ENCODE measurements around the gene PPP2R2C.

Gene PPP2R2C

GRCh38 chr4:6324461-6324998 lies 147.9 kb downstream of the PPP2R2C start:
- no peak for DNase-seq

GRCh38 chr4:6322761-6323566 lies 149.4 kb downstream of the PPP2R2C start:
- DNase-seq = no peak

DNA sequence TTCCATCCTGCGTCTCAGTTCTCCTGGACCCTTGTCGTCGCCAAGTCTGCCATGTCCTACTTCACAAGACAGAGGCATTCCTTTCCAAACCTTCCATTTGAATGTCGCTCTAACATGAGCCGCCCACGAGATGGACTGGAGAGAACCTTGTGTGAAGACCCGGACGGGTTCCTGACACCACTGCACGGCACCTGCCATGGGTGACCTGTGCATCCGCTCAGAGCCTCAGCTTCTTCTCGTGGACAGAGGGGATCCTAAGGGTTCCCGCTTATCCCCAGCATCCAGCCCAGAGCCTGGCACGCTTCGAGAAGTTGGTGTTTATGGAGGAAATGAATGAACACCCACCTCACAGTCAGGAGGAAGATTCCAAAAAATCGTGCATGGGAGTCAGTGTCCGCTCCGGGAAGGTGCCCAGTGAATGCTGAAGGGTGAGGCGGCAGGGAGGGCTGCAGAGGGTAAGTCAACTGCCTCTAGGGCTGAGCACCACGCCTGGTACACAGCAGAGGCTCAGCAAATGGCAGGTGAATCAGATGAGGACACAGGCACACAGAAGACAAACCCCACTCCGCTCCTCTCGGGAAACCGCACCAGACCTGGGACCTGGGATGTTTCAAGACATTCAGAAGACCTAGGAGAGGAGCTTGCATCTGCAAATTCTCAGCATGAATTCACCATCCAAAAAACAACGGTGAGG lies 150.2 kb downstream of the PPP2R2C start:
- DNase-seq = no peak

- DNase-seq = no peak
These were observed 151.1 kb downstream of the PPP2R2C start for GRCh38 chr4:6321361-6321760.

DNA sequence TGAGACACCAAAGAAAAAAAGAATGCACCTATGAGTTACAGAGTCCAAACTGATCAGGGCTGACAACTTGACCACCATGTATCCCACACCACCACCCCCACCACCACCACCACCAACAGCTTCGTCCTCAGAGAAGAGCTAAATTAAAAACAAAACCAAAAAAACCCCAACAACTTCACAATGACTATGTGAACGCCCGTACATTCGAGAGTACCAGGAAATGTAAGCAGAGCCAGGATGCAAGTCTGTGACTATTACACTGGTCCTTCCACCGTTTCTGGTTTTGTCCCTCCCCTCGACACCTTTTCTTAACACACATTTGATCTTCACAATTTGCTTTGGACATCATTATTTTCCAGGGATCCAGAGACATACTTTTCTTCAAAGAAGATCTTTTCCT lies 151.8 kb downstream of the PPP2R2C start:
- DNase-seq = no peak

- no peak for DNase-seq
These were observed 152.8 kb downstream of the PPP2R2C start for GRCh38 chr4:6319530-6320150.

GRCh38 chr4:6318206-6318605 lies 154.2 kb downstream of the PPP2R2C start:
- DNase-seq = no peak

- no peak for DNase-seq
These were observed 155.9 kb downstream of the PPP2R2C start for GRCh38 chr4:6316461-6317003.

GRCh38 chr4:6313216-6313615 lies 159.2 kb downstream of the PPP2R2C start:
- DNase-seq = no peak

DNA sequence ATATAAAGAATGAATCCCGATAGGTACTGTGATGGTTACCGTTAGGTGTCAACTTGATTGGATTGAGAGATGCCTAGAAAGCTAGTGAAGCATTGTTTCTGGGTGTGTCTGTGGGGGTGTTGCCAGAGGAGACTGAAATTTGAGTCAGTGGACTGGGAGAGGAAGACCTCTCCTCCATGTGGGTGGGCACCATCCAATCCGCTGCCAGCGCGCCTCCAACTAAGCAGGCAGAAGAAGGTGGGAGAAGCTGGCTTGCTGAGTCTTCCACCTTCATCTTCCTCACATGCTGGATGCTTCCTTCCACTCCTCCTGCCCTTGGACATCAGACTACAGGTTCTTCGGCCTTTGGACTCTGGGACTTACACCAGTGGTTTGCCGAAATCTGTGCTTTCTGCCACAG lies 162.6 kb downstream of the PPP2R2C start:
- no peak for DNase-seq

DNA sequence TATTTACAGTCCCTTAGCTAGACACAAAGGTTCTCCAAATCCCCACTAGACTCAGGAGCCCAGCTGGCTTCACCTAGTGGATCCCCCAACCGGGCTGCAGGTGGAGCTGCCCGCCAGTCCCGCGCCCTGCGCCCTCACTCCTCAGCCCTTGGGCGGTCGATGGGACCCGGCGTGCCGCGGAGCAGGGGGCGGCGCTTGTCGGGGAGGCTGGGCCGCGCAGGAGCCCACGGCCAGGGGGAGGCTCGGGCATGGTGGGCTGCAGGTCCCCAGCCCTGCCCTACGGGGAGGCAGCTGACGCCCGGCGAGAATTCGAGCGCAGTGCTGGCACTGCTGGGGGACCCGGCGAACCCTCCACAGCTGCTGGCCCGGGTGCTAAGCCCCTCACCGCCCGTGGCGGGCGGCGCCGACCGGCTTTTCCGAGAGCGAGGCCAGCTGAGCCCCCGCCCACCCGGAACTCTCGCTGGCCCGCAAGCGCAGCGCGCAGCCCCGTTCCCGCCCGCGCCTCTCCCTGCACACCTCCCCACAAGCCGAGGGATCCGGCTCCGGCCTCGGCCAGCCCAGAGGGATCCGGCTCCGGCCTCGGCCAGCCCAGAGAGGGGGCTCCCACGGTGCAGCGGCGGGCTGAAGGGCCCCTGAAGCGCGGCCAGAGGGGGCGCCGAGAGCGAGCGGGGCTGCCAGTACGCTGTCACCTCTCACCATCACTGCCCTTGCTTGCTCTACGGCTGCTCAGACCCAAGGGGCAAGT lies 163.3 kb downstream of the PPP2R2C start:
- no peak for DNase-seq

- no peak for DNase-seq
These were observed 164.5 kb downstream of the PPP2R2C start for GRCh38 chr4:6307891-6308290.

DNA sequence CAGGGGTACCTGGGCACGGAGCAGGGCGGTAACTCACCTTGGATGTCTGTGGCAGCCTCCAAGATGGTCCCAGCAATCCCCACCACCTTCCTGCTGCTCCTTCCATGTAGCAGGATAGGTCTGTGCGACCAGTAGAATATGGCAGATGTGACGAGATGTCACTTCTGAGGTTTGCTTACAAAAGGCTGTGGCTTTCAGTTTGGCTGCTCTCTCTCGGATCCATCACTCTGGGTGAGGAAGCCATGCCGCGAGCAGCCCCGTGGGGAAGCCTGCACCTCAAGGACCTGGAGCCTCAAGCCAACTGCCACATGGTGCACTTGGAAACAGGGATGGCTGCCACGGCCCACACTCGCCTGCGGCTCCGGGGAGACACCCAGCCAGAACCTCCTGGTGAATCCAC lies 165.2 kb downstream of the PPP2R2C start:
- no peak for DNase-seq

DNA sequence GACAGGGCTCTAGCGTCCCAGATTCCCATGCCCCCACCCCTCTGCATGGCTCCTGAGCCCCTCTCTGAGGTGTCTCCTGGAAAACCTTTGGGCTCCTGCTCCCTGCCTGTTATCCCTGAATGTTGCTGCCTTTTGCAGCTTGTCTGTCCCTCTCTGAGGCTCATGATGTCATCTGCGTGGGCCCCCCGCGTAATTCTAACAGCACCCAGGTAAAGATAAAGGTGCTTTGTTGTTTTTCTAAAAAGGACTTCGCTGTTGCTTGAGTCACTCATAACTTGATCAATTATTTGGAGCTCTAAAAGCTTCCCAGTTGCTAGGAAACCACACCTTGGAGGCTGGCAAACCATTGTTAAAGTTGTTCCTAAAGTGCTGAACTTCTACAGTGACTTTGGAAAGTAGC lies 166.1 kb downstream of the PPP2R2C start:
- DNase-seq = no peak

DNA sequence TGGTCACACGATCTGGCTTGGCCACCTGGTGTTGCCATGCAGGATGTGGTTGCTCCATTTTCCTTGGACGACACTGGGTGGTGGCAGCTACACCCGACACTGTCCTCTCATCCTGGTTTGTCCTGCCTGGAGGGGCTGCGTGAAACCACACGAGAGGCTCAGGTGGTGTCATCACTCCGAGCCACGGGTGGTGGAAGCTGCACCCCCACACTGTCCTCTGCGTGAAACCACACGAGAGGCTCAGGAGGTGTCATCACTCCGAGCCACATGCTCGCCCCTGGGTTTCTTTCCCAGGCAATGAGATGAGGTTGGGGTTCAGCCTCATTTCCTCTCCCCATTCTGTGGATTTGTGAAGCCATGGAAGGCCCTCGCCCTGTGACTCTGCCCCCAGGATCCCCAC lies 168.5 kb downstream of the PPP2R2C start:
- DNase-seq = no peak

- DNase-seq = no peak
These were observed 169.5 kb downstream of the PPP2R2C start for GRCh38 chr4:6302869-6303268.

DNA sequence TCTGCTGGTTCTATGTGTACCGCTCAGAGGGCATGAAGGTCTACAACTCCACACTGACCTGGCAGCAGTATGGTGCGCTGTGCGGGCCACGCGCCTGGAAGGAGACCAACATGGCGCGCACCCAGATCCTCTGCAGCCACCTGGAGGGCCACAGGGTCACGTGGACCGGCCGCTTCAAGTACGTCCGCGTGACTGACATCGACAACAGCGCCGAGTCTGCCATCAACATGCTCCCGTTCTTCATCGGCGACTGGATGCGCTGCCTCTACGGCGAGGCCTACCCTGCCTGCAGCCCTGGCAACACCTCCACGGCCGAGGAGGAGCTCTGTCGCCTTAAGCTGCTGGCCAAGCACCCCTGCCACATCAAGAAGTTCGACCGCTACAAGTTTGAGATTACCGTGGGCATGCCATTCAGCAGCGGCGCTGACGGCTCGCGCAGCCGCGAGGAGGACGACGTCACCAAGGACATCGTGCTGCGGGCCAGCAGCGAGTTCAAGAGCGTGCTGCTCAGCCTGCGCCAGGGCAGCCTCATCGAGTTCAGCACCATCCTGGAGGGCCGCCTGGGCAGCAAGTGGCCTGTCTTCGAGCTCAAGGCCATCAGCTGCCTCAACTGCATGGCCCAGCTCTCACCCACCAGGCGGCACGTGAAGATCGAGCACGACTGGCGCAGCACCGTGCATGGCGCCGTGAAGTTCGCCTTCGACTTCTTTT lies 170.5 kb downstream of the PPP2R2C start:
- no peak for DNase-seq

DNA sequence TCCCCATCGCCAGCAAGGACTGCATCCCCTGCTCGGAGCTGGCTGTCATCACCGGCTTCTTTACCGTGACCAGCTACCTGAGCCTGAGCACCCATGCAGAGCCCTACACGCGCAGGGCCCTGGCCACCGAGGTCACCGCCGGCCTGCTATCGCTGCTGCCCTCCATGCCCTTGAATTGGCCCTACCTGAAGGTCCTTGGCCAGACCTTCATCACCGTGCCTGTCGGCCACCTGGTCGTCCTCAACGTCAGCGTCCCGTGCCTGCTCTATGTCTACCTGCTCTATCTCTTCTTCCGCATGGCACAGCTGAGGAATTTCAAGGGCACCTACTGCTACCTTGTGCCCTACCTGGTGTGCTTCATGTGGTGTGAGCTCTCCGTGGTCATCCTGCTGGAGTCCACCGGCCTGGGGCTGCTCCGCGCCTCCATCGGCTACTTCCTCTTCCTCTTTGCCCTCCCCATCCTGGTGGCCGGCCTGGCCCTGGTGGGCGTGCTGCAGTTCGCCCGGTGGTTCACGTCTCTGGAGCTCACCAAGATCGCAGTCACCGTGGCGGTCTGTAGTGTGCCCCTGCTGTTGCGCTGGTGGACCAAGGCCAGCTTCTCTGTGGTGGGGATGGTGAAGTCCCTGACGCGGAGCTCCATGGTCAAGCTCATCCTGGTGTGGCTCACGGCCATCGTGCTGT lies 171.2 kb downstream of the PPP2R2C start:
- DNase-seq = no peak

DNA sequence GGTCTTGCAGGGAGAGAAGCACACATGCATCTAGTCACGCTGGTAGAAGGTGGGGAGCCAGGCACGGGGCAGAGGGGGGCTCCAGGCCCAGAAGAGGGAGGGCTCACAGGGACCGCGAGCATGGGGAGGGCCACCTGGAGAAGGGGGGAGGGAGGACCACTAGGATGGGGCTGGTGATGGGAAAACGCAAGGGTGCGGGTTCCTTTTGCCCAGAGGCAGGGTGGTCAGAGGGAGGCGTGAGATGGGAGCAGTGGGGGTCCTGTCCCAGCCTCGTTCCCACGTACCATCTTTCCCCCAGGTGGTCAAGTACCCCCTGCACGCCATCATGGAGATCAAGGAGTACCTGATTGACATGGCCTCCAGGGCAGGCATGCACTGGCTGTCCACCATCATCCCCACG lies 172.1 kb downstream of the PPP2R2C start:
- DNase-seq = no peak

- no peak for DNase-seq
These were observed 172.5 kb downstream of the PPP2R2C start for GRCh38 chr4:6299875-6300274.

DNA sequence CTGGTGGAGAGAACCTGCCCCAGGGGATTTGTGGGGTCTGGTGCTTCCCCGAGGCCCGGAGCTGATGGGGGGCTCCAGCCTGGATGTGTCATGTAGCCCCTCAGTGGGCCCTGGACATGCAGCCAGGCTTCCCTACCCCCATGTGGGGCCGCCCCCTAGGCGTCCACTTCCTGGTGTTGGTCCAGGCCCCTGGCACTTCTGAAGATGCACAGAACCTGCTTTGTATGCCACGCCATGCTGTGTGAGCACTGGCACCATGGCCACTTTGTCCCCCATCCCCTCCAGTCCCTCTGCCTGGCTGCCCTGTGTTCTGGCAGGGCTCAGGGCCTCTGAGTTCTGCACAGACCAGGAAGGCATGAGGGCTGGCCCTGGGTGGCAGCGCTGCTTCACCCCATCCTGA lies 173.6 kb downstream of the PPP2R2C start:
- DNase-seq = no peak

GRCh38 chr4:6298035-6298434 lies 174.4 kb downstream of the PPP2R2C start:
- DNase-seq = no peak
